A549 (cell line): ENCODE measurements around the gene ZFPL1. TPM values are rescaled to one million over a fixed set of nuclear protein-coding genes. Genes with fewer than 3 reads are reported as not detected.

ENCODE experiments used
- ATAC-seq, 2 experiments: fragments of 200-7000 bp in 1 of 2; fragments of >200 bp in 1 of 2; cut with Nextera tagmentation in 1 of 2; cut with Tn5 transposase in 1 of 2; 3 replicates each; pipeline versions ENCODE4 v1.8.0 to v1.9.1; 2018 to 2020; ENCODE audit warnings: mild to moderate bottlenecking in 1 of 2, moderate library complexity in 1 of 2
- CTCF ChIA-PET: fragments of 300-600 bp; sonication (Branson Sonifier 250); formaldehyde crosslinking; extraction: SDS; loops from one replicate; lab custom pipeline; 2021; ENCODE audit warnings: antibody characterized with exemption, inconsistent platforms; lab: Yijun Ruan, JAX
- POLR2A ChIA-PET: fragments of 350-600 bp; formaldehyde crosslinking; extraction: SDS; loops from one replicate; lab custom pipeline; 2021; ENCODE audit warnings: antibody characterized with exemption, inconsistent platforms; lab: Yijun Ruan, JAX
- DNase-seq, 2 experiments: peaks; one replicate each; pipeline versions ENCODE4 v3.0.0 to v3.0.0-alpha.2; 2011 to 2016; ENCODE audit warnings: low read depth in 1 of 2, low spot score in 1 of 2
- FAIRE-seq: peaks from 2 replicates; lab custom pipeline; 2011; peaks lifted over from hg19 to GRCh38; lab: Jason Lieb, UNC
- H3K27ac ChIP-seq, 2 experiments: fragments of >200 bp; sonication (Bioruptor Twin); formaldehyde crosslinking; 3 replicates each; pipeline ENCODE4 v1.5.1; 2016 to 2017
- H3K4me1 ChIP-seq: fragments of >200 bp; sonication (Bioruptor Twin); formaldehyde crosslinking; 3 replicates; pipeline ENCODE4 v1.6.1; 2016
- H3K4me2 ChIP-seq: fragments of >200 bp; sonication (Bioruptor Twin); formaldehyde crosslinking; 3 replicates; pipeline ENCODE4 v1.6.1; 2016
- H3K4me3 ChIP-seq: fragments of >200 bp; sonication (Bioruptor Twin); formaldehyde crosslinking; 3 replicates; pipeline ENCODE4 v1.5.1; 2016
- H3K9me3 ChIP-seq: fragments of >200 bp; sonication (Bioruptor Twin); formaldehyde crosslinking; 3 replicates; pipeline ENCODE4 v1.6.1; 2016
- GATA3 ChIP-seq: IDR thresholded peaks from 2 replicates; pipeline ENCODE4 v1.6.1; 2012; ENCODE audit warnings: borderline replicate concordance
- HOXB5 ChIP-seq: fragments of 250-450 bp; sonication (Bioruptor Pico); IDR thresholded peaks from 2 replicates; pipeline ENCODE4 v1.5.0; 2020; ENCODE audit warnings: mild to moderate bottlenecking, moderate library complexity
- JUN ChIP-seq, 2 experiments: fragments of >200 bp; sonication (Bioruptor Twin); formaldehyde crosslinking; IDR thresholded peaks; 2 replicates in 1 of 2; 3 replicates in 1 of 2; pipeline ENCODE4 v1.6.1; 2016 to 2017
- KDM5A ChIP-seq: fragments of 200-600 bp; sonication (generic); IDR thresholded peaks from 2 replicates; pipeline ENCODE4 v1.6.1; 2016; ENCODE audit warnings: antibody characterized with exemption, mild to moderate bottlenecking
- NFE2L2 ChIP-seq: fragments of 150-350 bp; conservative IDR thresholded peaks from 2 replicates; pipeline ENCODE4 v1.6.1; 2014; ENCODE audit warnings: low read length
- NR3C1 ChIP-seq: fragments of >200 bp; sonication (Bioruptor Twin); formaldehyde crosslinking; IDR thresholded peaks from 3 replicates; pipeline ENCODE4 v1.6.1; 2017
- PHF8 ChIP-seq: fragments of 200-600 bp; sonication (generic); IDR thresholded peaks from 2 replicates; pipeline ENCODE4 v1.6.1; 2016; ENCODE audit warnings: low read depth, mild to moderate bottlenecking, antibody characterized with exemption, moderate library complexity, borderline replicate concordance
- POLR2A ChIP-seq: IDR thresholded peaks from 2 replicates; pipeline ENCODE4 v1.6.1; 2012; ENCODE audit warnings: mild to moderate bottlenecking, low read length
- POLR2AphosphoS2 ChIP-seq: conservative IDR thresholded peaks from 2 replicates; pipeline ENCODE4 v1.6.1; 2012; ENCODE audit warnings: low read length, improper control_type of control experiment, inconsistent platforms
- RAD21 ChIP-seq, 2 experiments: fragments of >200 bp in 1 of 2; sonication (Bioruptor Twin) in 1 of 2; formaldehyde crosslinking in 1 of 2; IDR thresholded peaks in 1 of 2; conservative IDR thresholded peaks in 1 of 2; 2 replicates in 1 of 2; 3 replicates in 1 of 2; pipeline ENCODE4 v1.6.1; 2012 to 2018; ENCODE audit warnings: inconsistent platforms in 1 of 2
- SMC3 ChIP-seq: fragments of >200 bp; sonication (Bioruptor Twin); formaldehyde crosslinking; IDR thresholded peaks from 3 replicates; pipeline ENCODE4 v1.6.1; 2018; ENCODE audit warnings: inconsistent platforms
- TFCP2L1 ChIP-seq: fragments of 250-450 bp; sonication (Bioruptor Pico); IDR thresholded peaks from 2 replicates; pipeline ENCODE4 v1.5.0; 2021; ENCODE audit warnings: mild to moderate bottlenecking
- WGBS: methylation state at CpG from one replicate; pipeline ENCODE4 v1.1.6; 2017; ENCODE audit errors: missing lambda C conversion rate; 5-methylcytosine and 5-hydroxymethylcytosine counted together
- polyA plus RNA-seq, 4 experiments: library from polyadenylated mRNA; depleted of rRNA in 3 of 4; stranded (reverse); fragments of >200 nt; fragmentation: RNase III in 1 of 4; extraction: RNeasy Plus Mini Kit Qiagen cat#74134 plus additional on column Dnase treatment in 1 of 4; gene quantifications; 2 replicates in 3 of 4; 3 replicates in 1 of 4; pipeline ENCODE4 v1.2.3, GENCODE V29; 2011 to 2017
- TF ChIP-seq, protein P1 (sequence below): IDR thresholded peaks from 2 replicates; pipeline ENCODE4 v1.6.1; 2012
- TF ChIP-seq, protein P2 (sequence below): fragments of 200-600 bp; sonication (generic); IDR thresholded peaks from 2 replicates; pipeline ENCODE4 v1.6.1; 2016; ENCODE audit warnings: antibody characterized with exemption, mild to moderate bottlenecking, moderate library complexity
- TF ChIP-seq, protein P3 (sequence below): fragments of >200 bp; sonication (Bioruptor Twin); formaldehyde crosslinking; IDR thresholded peaks from 3 replicates; pipeline ENCODE4 v1.6.1; 2016
- TF ChIP-seq, protein P4 (sequence below): IDR thresholded peaks from 2 replicates; pipeline ENCODE4 v1.6.1; 2012
- TF ChIP-seq, protein P5 (sequence below): fragments of 250-450 bp; sonication (Bioruptor Pico); IDR thresholded peaks from 2 replicates; pipeline ENCODE4 v1.5.0; 2021; ENCODE audit warnings: mild to moderate bottlenecking, moderate library complexity, borderline replicate concordance
- TF ChIP-seq, protein P6 (sequence below): fragments of >200 bp; sonication (Bioruptor Twin); formaldehyde crosslinking; IDR thresholded peaks from 3 replicates; pipeline ENCODE4 v1.5.1; 2016

Gene ZFPL1
- polyA plus RNA-seq, 2 of the 4 experiments (the other 2 are of a cell fraction) = 30.1 to 31.7 TPM

DNA sequence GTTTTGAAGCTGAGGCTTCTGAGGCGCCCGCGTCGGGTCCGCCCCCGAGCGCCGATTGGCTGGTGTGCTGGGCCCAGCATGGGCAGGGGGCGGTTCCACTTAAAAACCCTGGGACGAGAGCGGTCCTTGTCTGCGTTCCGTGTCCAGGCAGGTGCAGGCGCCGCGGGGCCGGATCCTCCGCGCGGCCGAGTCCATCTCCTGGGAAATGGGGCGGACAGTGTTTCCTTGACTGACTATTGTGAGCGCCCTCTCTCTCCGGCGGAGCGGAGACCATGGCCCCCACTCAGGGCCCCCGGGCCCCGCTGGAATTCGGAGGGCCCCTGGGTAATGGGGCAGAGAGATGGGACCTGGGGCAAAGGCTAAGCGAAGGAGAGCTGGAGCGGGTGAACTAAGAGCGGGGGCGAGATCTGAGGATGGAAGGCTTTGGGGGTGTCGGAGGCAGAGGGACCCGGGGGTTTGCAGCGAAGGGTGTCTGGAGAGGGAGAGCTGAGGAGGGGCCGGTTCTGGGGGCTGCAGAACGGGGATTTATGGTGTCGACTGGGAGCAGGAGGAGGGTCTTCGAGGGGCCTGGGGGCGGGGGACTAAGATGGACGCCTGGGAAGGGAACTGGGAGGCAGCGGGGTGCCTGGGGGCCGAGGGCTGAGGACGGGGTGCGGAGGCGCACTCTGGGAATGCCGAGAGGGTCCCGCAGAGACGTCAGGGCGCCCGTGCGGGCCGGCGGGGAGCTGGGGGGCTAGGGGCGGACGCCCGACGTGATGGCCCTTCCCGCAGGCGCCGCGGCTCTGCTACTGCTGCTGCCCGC is 27.9 kb downstream of the ZFPL1 start, which contains the start of gene TM7SF2:
Gene TM7SF2, plus strand, starts transcription at position 129 of the 802 bp plus-strand sequence. Its CDS starts 144 bp downstream, at position 273.
- Histone ChIP-seq H3K4me3 (peak within 1 kb of the TSS; percentile 52), H3K4me1 (peaks cover 31% of the 10 kb centered on the region; the same call in 2 of the 3 replicates), H3K9me3 (no peaks in the 10 kb centered on the region), H3K27ac (peak within 1 kb of the TSS; percentile 73 to 88), H3K4me2 (peak within 1 kb of the TSS; percentile 100)
- ChIA-PET CTCF (interaction anchor here (0.6 to 6.6 kb wide), 30 partner anchors 8 to 311 kb away, joined by 3 to 153 read pairs (median 6); partner anchors contain the start of genes ARL2, CDCA5, FAU and MRPL49), POLR2A (interaction anchor here (0.5 to 3.4 kb wide), 19 partner anchors 9 to 453 kb away, joined by 3 to 24 read pairs (median 3); partner anchors contain the start of genes ARL2, CDC42BPG, DPF2 and FAU)
- TF ChIP-seq, protein P1, sequence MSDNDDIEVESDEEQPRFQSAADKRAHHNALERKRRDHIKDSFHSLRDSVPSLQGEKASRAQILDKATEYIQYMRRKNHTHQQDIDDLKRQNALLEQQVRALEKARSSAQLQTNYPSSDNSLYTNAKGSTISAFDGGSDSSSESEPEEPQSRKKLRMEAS = no peak; the same call in 1 of the 2 replicates
- TF ChIP-seq, protein P2, sequence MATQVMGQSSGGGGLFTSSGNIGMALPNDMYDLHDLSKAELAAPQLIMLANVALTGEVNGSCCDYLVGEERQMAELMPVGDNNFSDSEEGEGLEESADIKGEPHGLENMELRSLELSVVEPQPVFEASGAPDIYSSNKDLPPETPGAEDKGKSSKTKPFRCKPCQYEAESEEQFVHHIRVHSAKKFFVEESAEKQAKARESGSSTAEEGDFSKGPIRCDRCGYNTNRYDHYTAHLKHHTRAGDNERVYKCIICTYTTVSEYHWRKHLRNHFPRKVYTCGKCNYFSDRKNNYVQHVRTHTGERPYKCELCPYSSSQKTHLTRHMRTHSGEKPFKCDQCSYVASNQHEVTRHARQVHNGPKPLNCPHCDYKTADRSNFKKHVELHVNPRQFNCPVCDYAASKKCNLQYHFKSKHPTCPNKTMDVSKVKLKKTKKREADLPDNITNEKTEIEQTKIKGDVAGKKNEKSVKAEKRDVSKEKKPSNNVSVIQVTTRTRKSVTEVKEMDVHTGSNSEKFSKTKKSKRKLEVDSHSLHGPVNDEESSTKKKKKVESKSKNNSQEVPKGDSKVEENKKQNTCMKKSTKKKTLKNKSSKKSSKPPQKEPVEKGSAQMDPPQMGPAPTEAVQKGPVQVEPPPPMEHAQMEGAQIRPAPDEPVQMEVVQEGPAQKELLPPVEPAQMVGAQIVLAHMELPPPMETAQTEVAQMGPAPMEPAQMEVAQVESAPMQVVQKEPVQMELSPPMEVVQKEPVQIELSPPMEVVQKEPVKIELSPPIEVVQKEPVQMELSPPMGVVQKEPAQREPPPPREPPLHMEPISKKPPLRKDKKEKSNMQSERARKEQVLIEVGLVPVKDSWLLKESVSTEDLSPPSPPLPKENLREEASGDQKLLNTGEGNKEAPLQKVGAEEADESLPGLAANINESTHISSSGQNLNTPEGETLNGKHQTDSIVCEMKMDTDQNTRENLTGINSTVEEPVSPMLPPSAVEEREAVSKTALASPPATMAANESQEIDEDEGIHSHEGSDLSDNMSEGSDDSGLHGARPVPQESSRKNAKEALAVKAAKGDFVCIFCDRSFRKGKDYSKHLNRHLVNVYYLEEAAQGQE = no peak
- TF ChIP-seq HOXB5 (CRISPR knock-in tag) = 0 out of 2 replicates have a peak, but pooled peaks have one; percentile 46
- TF ChIP-seq JUN (IDR thresholded peaks at IDR 0.05) = peak; percentile 41 to 64; a peak in 4 of 5 replicates
- TF ChIP-seq NR3C1 = no peak
- peak; percentile 9; the same call in 1 of the 2 replicates for TF ChIP-seq GATA3
- TF ChIP-seq, protein P3, sequence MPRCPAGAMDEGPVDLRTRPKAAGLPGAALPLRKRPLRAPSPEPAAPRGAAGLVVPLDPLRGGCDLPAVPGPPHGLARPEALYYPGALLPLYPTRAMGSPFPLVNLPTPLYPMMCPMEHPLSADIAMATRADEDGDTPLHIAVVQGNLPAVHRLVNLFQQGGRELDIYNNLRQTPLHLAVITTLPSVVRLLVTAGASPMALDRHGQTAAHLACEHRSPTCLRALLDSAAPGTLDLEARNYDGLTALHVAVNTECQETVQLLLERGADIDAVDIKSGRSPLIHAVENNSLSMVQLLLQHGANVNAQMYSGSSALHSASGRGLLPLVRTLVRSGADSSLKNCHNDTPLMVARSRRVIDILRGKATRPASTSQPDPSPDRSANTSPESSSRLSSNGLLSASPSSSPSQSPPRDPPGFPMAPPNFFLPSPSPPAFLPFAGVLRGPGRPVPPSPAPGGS = peak; percentile 87; the same call in 2 of the 3 replicates
- TF ChIP-seq TFCP2L1 = peak; percentile 19; the same call in 1 of the 2 replicates
- TF ChIP-seq, protein P4, sequence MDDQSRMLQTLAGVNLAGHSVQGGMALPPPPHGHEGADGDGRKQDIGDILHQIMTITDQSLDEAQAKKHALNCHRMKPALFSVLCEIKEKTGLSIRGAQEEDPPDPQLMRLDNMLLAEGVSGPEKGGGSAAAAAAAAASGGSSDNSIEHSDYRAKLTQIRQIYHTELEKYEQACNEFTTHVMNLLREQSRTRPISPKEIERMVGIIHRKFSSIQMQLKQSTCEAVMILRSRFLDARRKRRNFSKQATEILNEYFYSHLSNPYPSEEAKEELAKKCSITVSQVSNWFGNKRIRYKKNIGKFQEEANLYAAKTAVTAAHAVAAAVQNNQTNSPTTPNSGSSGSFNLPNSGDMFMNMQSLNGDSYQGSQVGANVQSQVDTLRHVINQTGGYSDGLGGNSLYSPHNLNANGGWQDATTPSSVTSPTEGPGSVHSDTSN = peak; percentile 75
- TF ChIP-seq PHF8 = peak; percentile 56; the same call in 1 of the 2 replicates
- peak; percentile 93 for TF ChIP-seq POLR2A
- TF ChIP-seq POLR2AphosphoS2 = 0 out of 2 replicates have a peak, but pooled peaks have one; percentile 64
- no peak for FAIRE-seq
- 2% methylated on average over 38 of the region's 64 CpGs for WGBS
- DNase-seq = peak; percentile 95 to 97
- peak; percentile 63 to 86 for ATAC-seq

DNA sequence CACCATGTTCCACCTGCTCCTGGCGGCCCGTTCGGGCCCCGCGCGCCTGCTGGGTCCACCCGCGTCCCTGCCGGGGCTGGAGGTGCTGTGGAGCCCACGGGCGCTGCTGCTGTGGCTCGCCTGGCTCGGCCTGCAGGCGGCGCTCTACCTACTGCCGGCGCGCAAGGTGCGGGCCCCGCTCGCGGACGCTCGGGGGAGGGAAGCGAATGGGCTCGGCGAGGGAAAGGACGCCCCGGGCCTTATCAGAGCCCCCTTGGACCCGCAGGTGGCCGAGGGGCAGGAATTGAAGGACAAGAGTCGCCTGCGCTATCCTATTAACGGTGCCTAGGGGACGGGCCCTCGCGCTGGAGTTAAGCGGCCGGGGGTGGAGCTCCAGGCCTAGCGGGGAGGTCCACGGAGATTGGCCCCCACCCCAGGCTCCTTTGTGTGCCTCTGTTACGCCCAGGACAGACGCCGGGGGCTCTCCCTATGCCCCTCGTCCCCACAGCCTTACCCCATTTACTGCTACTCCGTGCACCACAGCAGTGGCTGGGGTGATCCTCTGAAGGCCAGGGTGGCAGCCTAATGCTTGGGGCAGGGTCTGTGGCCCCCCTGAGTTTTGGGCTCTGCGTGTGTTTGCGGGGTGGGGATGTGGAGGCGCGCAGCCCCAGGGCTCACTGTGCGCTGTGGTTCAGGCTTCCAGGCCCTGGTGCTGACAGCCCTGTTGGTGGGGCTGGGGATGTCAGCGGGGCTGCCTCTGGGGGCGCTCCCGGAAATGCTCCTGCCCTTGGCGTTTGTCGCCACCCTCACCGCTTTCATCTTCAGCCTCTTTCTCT is 28.7 kb downstream of the ZFPL1 start:
- WGBS = 43% methylated on average over 25 of the region's 57 CpGs
- peak overlapping the region; percentile 100 for H3K4me2 ChIP-seq
- peak; percentile 53 to 64 for DNase-seq
- peaks cover 31% of the 10 kb centered on the region; the same call in 2 of the 3 replicates for H3K4me1 ChIP-seq
- no peak for FAIRE-seq
- peak overlapping the region; percentile 73 to 88 for H3K27ac ChIP-seq
- POLR2A ChIA-PET = interaction anchor here (0.5 to 3.4 kb wide), 10 partner anchors 9 to 452 kb away, joined by 3 to 24 read pairs (median 4); partner anchors contain the start of genes CDC42BPG, FAU and MRPL49
- no peaks in the 10 kb centered on the region for H3K9me3 ChIP-seq
- ATAC-seq = peak; percentile 25 to 57; a peak in 5 of 6 replicates
- CTCF ChIA-PET = interaction anchor here (0.5 to 6.6 kb wide), 23 partner anchors 7 to 312 kb away, joined by 3 to 153 read pairs (median 4); partner anchors contain the start of genes ARL2, CAPN1, FAU and MRPL49
- H3K4me3 ChIP-seq = peak overlapping the region; percentile 52
- TF ChIP-seq POLR2AphosphoS2 (no peak), RAD21 (conservative IDR thresholded peaks at IDR 0.05 in 1 of 2, IDR thresholded peaks at IDR 0.05 in 1 of 2) (peak in 1 of 2 experiments; percentile 31; a peak in 1 of 5 replicates), SMC3 (peak; percentile 49), POLR2A (peak; percentile 18), KDM5A (no peak), NFE2L2 (no peak), JUN (IDR thresholded peaks at IDR 0.05) (peak in 1 of 2 experiments; percentile 22; a peak in 2 of 5 replicates)
- TF ChIP-seq, protein P5, sequence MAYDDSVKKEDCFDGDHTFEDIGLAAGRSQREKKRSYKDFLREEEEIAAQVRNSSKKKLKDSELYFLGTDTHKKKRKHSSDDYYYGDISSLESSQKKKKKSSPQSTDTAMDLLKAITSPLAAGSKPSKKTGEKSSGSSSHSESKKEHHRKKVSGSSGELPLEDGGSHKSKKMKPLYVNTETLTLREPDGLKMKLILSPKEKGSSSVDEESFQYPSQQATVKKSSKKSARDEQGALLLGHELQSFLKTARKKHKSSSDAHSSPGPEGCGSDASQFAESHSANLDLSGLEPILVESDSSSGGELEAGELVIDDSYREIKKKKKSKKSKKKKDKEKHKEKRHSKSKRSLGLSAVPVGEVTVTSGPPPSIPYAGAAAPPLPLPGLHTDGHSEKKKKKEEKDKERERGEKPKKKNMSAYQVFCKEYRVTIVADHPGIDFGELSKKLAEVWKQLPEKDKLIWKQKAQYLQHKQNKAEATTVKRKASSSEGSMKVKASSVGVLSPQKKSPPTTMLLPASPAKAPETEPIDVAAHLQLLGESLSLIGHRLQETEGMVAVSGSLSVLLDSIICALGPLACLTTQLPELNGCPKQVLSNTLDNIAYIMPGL (CRISPR knock-in tag) = peak; percentile 75; the same call in 1 of the 2 replicates
- TF ChIP-seq, protein P1 = no peak; the same call in 1 of the 2 replicates
- TF ChIP-seq, protein P6, sequence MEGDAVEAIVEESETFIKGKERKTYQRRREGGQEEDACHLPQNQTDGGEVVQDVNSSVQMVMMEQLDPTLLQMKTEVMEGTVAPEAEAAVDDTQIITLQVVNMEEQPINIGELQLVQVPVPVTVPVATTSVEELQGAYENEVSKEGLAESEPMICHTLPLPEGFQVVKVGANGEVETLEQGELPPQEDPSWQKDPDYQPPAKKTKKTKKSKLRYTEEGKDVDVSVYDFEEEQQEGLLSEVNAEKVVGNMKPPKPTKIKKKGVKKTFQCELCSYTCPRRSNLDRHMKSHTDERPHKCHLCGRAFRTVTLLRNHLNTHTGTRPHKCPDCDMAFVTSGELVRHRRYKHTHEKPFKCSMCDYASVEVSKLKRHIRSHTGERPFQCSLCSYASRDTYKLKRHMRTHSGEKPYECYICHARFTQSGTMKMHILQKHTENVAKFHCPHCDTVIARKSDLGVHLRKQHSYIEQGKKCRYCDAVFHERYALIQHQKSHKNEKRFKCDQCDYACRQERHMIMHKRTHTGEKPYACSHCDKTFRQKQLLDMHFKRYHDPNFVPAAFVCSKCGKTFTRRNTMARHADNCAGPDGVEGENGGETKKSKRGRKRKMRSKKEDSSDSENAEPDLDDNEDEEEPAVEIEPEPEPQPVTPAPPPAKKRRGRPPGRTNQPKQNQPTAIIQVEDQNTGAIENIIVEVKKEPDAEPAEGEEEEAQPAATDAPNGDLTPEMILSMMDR = peak; percentile 91
